ENCODE measurements around the gene UBFD1.
"Not testable (repeated sequence)": the region's sequence is repeated elsewhere in the genome, so short reads cannot be mapped to it uniquely, and the experiment has no call there.

UBFD1 gene, protein sequence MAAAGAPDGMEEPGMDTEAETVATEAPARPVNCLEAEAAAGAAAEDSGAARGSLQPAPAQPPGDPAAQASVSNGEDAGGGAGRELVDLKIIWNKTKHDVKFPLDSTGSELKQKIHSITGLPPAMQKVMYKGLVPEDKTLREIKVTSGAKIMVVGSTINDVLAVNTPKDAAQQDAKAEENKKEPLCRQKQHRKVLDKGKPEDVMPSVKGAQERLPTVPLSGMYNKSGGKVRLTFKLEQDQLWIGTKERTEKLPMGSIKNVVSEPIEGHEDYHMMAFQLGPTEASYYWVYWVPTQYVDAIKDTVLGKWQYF

DNA sequence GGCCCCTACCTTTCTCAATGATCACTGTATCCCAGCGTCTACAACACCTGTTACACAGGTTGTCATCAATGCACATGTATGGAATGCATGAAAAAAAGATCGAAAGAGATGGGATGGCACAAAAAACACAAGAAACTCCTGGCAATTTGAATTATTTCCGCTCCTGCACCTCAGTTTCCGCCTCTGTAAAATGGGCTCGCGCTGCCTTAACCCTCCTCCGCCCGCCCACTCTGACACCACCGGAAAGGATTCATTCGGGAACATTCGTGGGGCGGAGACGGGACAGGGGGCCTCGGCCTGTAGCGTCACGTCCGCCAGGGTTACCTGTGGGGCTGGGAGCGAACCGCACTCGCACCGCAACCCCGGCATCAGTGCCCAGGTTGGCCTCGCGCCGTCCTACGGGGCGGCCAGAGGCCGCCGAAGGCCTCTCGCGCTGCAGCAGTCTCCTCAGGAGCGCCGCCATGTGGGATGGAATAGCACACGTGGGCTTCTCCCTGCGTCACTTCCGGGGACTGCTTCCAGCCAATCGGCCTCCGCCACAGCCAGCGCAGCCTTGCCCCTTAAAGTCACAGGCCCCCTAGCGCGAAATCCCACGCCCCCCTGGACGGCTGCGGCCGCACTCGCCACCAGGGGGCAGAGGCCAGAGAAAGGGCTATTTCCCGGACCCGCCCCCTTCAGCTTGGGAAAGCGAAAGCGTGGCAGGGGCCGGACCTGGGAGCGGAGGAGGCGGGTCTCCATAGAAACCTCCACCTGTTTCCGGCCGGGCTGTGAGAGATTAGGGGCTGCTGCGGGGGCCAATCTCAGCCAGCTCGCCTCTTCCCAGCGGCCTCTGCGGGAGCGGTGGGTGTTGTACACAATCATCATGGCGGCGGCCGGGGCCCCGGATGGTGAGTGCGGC lies at the start of gene UBFD1, which contains the start of gene EARS2:
Gene UBFD1, plus strand, starts transcription at position 847 of the 898 bp plus-strand sequence. Its CDS starts 16 bp downstream, at position 863.
Gene EARS2, minus strand, starts transcription at position 470 of the 898 bp plus-strand sequence. Its CDS starts 7 bp downstream, at position 463.
- H3K4me3 ChIP-seq (replicated peaks; ENCODE audit: low read depth, low read length), result peak within 1 kb of the TSS; percentile 89
- peak; percentile 99 for DNase-seq (ENCODE audit: low read depth)
- TF ChIP-seq, protein P1, sequence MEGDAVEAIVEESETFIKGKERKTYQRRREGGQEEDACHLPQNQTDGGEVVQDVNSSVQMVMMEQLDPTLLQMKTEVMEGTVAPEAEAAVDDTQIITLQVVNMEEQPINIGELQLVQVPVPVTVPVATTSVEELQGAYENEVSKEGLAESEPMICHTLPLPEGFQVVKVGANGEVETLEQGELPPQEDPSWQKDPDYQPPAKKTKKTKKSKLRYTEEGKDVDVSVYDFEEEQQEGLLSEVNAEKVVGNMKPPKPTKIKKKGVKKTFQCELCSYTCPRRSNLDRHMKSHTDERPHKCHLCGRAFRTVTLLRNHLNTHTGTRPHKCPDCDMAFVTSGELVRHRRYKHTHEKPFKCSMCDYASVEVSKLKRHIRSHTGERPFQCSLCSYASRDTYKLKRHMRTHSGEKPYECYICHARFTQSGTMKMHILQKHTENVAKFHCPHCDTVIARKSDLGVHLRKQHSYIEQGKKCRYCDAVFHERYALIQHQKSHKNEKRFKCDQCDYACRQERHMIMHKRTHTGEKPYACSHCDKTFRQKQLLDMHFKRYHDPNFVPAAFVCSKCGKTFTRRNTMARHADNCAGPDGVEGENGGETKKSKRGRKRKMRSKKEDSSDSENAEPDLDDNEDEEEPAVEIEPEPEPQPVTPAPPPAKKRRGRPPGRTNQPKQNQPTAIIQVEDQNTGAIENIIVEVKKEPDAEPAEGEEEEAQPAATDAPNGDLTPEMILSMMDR (IDR thresholded peaks at IDR 0.05; ENCODE audit: low read length, missing control alignments), result peak; percentile 79

DNA sequence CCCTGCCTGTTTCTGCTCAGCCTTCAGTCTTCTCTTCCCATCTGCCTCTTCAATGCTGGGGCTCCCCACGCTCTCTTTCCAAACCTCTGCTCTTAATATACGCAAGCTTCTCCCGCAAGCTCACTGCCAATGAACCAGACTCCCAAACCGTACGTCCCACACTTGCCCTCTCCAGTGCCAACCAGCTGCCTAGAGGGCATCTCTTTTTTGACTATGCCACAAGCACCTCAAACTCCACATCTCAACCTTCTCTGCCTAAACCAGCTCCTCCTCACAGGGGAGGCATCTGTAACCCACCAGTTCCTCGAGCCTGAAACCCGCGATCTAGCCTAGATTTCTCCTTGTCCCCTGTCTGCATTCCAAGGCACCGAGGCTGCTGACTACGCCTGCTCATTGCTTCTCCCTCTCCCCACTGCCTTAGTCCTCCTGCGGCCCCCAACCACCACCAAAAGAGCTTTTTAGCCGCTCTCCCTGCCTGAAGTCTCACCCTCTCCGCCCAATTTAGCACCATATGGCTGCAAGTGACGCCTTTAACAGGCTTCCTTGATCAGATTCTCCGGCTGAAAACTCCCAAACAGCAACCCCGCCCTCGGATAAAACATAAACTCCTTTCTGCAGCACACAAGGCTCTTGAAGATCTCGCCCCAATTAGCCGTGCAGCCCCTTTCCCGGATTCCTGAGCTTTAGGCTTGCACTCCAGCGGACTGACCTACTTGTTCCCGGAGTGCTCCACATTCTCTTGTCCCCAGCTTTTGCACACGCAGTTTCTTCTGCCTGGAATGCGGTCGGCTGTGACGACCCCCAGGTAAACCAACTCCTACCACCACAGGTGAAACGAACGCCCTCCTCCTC lies 48.7 kb upstream of the UBFD1 start:
- peak; percentile 22 for DNase-seq (ENCODE audit: low read depth)
- TF ChIP-seq, protein P1 (IDR thresholded peaks at IDR 0.05; ENCODE audit: low read length, missing control alignments), result no peak
- peak overlapping the region; percentile 63 for H3K4me3 ChIP-seq (replicated peaks; ENCODE audit: low read depth, low read length)

DNA sequence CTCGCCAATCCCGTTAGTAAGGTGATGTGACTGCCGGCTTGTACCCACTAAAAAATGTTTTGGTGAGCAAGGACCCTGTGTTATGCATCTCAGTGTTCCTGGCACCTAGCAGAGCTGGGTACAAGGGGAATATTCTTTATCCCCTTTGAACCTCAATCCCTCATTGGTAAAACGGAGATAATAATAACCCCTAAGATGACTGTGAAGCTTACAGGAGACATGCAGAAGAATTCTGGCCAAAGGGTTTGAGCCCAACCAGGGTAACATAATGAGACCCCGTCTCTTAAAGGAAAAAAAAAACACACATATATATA lies 48.1 kb upstream of the UBFD1 start:
- H3K4me3 ChIP-seq (replicated peaks; ENCODE audit: low read depth, low read length), result peak overlapping the region; percentile 63
- TF ChIP-seq, protein P1 (IDR thresholded peaks at IDR 0.05; ENCODE audit: low read length, missing control alignments), result no peak
- no peak for DNase-seq (ENCODE audit: low read depth)

DNA sequence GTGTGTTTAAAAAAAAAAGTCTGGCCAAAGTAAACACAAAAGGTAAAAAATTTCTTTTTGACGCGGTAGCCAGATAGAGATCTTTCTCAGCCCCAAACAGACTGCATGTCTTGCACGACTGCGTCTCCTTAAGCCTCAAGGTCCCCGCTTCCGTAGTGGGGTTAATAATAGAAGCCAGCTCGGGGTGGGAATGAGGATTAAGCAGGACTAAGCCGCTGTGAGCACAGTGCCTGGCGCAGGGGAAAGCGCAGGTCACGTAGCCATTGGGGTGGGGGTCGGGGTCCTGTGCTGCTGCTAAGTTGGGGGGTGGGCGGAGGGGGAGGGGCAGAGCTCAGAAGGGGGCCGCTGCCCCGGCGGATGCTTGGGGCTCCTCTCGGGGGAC lies 47.8 kb upstream of the UBFD1 start:
- peak; percentile 27 for DNase-seq (ENCODE audit: low read depth)
- TF ChIP-seq, protein P1 (IDR thresholded peaks at IDR 0.05; ENCODE audit: low read length, missing control alignments), result no peak
- H3K4me3 ChIP-seq (replicated peaks; ENCODE audit: low read depth, low read length), result peak overlapping the region; percentile 63

DNA sequence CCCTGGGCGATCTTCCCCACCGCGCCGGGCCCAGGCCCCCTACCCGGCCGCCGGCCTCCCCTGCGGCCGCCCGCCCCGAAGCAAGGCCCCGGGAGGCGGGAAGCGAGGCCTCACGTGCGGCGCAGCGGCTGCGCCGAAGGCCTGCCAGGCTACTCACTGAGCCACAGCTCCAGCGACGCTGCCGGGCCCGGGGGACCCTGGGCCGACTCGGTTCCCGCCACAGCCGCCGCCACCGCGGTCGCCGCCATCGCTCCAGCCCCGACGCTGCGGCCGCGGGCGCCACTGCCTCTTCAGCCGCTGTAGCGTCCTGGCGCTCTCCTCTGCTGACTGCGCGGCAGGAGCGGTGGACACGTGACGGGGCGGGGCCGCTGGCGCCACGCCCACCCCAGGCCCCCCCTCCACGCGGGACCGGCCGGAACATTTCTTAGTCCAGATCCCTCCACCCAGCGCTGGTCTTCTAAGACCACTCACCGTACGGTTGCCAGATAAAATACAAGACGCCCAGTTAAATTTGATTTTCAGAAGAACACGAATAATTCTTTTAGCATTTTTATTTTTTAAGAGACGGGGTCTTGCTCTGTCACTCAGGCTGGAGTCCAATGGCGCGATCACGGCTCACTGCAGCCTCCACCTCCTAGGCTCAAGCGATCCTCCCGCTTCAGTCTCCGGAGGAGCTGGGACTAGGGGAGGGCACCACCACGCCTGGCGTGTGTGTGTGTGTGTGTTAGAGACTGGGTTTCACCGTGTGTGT lies 47.2 kb upstream of the UBFD1 start, which contains the start of gene GGA2:
Gene GGA2, minus strand, starts transcription at position 331 of the 751 bp plus-strand sequence. Its CDS starts 83 bp downstream, at position 248.
- peak; percentile 81 for DNase-seq (ENCODE audit: low read depth)
- H3K4me3 ChIP-seq (replicated peaks; ENCODE audit: low read depth, low read length), result peak within 1 kb of the TSS; percentile 63
- TF ChIP-seq, protein P1 (IDR thresholded peaks at IDR 0.05; ENCODE audit: low read length, missing control alignments), result no peak

DNA sequence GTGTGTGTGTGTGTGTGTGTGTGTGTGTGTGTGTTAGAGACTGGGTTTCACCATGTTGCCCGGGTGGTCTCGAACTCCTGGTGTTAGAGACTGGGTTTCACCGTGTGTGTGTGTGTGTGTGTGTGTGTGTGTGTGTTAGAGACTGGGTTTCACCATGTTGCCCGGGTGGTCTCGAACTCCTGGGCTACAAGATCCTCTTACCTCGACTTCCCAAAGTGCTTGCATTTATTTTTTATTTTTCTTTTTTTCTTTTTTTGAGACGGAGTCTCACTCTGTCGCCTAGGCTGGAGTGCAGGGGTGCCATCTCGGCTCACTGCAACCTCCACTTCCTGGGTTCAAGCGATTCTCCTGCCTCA lies 46.6 kb upstream of the UBFD1 start:
- H3K4me3 ChIP-seq (replicated peaks; ENCODE audit: low read depth, low read length), result peak overlapping the region; percentile 63
- not testable (repeated sequence) for DNase-seq (ENCODE audit: low read depth)

Data from fibroblast of pulmonary artery (primary cell).